Keratinocyte (primary cell): ENCODE measurements around the gene POPDC2.

Source experiments
- EZH2 ChIP-seq: IDR thresholded peaks from one replicate; pipeline ENCODE4 v1.6.1; 2012; ENCODE audit warnings: inconsistent platforms, mild to moderate bottlenecking, low read length, moderate library complexity
- TF ChIP-seq, protein P1 (sequence below), 3 experiments: IDR thresholded peaks in 1 of 3; conservative IDR thresholded peaks in 1 of 3; optimal IDR thresholded peaks in 1 of 3; 2 replicates in 2 of 3; 3 replicates in 1 of 3; pipeline versions ENCODE3 to v1.5.1; 2011; ENCODE audit warnings: low read length in 3 of 3, mild to moderate bottlenecking in 3 of 3, moderate library complexity in 2 of 3, control low read depth in 1 of 3, inconsistent platforms in 1 of 3; ENCODE audit not compliant: insufficient read depth in 2 of 3; ENCODE audit errors: extremely low read depth in 1 of 3

DNA sequence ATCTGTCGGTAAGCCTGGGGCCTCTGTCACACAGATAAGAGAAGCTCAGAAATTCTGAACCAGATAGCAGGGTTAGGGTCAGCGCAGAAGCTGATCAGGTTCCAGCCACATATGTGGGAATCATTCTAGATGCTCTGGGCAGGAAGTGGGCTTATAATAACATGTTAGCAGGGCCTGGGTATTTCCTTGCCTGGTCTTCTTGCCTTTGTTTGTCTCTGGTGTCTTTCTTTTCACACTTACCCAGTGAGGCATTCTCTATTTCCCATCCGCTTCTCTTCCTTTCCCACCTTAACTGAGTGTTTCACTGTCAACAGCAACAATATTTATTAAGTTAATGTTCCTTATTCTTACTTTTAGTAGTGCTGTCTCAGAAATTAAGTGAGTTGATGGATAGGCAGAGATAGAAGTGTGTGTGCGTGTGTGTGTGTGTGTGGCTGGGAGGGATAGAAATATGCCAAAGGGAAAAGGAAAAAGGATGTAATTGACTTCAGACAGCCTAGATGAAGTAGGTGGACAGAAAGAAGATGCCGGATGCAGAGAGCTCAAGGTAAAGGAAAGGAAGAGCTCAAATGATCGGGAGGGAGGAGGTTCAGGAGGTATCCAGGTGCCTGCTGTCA is 60.7 kb downstream of the POPDC2 start:
- TF ChIP-seq, protein P1, sequence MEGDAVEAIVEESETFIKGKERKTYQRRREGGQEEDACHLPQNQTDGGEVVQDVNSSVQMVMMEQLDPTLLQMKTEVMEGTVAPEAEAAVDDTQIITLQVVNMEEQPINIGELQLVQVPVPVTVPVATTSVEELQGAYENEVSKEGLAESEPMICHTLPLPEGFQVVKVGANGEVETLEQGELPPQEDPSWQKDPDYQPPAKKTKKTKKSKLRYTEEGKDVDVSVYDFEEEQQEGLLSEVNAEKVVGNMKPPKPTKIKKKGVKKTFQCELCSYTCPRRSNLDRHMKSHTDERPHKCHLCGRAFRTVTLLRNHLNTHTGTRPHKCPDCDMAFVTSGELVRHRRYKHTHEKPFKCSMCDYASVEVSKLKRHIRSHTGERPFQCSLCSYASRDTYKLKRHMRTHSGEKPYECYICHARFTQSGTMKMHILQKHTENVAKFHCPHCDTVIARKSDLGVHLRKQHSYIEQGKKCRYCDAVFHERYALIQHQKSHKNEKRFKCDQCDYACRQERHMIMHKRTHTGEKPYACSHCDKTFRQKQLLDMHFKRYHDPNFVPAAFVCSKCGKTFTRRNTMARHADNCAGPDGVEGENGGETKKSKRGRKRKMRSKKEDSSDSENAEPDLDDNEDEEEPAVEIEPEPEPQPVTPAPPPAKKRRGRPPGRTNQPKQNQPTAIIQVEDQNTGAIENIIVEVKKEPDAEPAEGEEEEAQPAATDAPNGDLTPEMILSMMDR (optimal IDR thresholded peaks at IDR 0.05 in 1 of 3, IDR thresholded peaks at IDR 0.05 in 1 of 3, conservative IDR thresholded peaks at IDR 0.05 in 1 of 3; ENCODE audit: extremely low read depth in 1 of 3, insufficient read depth in 2 of 3, low read length in 3 of 3) = no peak
- no peak for TF ChIP-seq EZH2
